Left colon (tissue), 2 donors: ENCODE results near the gene PWP1. TPM values are rescaled to one million over a fixed set of nuclear protein-coding genes. Genes with fewer than 3 reads are reported as not detected.
"Not testable (repeated sequence)": the region's sequence is repeated elsewhere in the genome, so short reads cannot be mapped to it uniquely, and the experiment has no call there.

Source experiments
- ATAC-seq: fragments of 200-7000 bp; cut with Tn5 transposase; one replicate; pipeline ENCODE4 v1.9.1; 2020; ENCODE audit warnings: mild to moderate bottlenecking, moderate library complexity
- DNase-seq, 2 donors: peaks; one replicate each; pipeline ENCODE4 v3.0.0-alpha.2; 2020
- intact Hi-C, 2 donors: fragments of 100-400 bp; cut with DNase I in 1 of 2; cut with micrococcal nuclease in 1 of 2; formaldehyde crosslinking; loops; one replicate each; pipeline versions ENCODE4 v1.11.2 to v1.14.0; 2022; cut with DNase I, micrococcal nuclease
- total RNA-seq, 2 donors: library from RNA; stranded (reverse); fragmentation: NEBNext Ultra II Directional; extraction: Animal tissue kit (Norgen Biotek cat#: 25700); gene quantifications; one replicate each; pipeline ENCODE4 v1.2.1, GENCODE V29; 2021
- donor health status: DM: no; HTN: no; CAD: no.
- donor health status: DM: yes; HTN: yes; CAD: no.

Gene PWP1
- total RNA-seq, 2 donors from 2014 or later = 19.1 to 20.6 TPM

- DNase-seq, ATAC-seq, intact Hi-C loops: not testable (repeated sequence)
These were observed 41.7 kb downstream of the PWP1 start for GRCh38 chr12:107727327-107727726.

GRCh38 chr12:107727742-107728141 lies 42.1 kb downstream of the PWP1 start:
- DNase-seq, ATAC-seq, intact Hi-C loops: not testable (repeated sequence)

GRCh38 chr12:107730618-107731341 lies 45.2 kb downstream of the PWP1 start:
- ATAC-seq (no peak), DNase-seq (no peak)
- intact Hi-C loops = no loop called here

GRCh38 chr12:107731366-107731765 lies 45.8 kb downstream of the PWP1 start:
- DNase-seq = no peak
- ATAC-seq = peak; percentile 9
- intact Hi-C loops = no loop called here

GRCh38 chr12:107732365-107732764 lies 46.8 kb downstream of the PWP1 start:
- DNase-seq = no peak
- intact Hi-C loops = no loop called here
- no peak for ATAC-seq

- ATAC-seq (no peak), DNase-seq (no peak)
- intact Hi-C loops = no loop called here
These were observed 48.5 kb downstream of the PWP1 start for GRCh38 chr12:107734139-107734538.

GRCh38 chr12:107735763-107736162 lies 50.2 kb downstream of the PWP1 start:
- intact Hi-C loops = no loop called here
- ATAC-seq = no peak
- no peak for DNase-seq

- no peak for DNase-seq
- ATAC-seq = peak; percentile 34
- intact Hi-C loops = no loop called here
These were observed 51.3 kb downstream of the PWP1 start for GRCh38 chr12:107736914-107737313.

GRCh38 chr12:107748472-107748871 lies 62.9 kb downstream of the PWP1 start:
- ATAC-seq (no peak), DNase-seq (no peak)
- intact Hi-C loops = no loop called here

- intact Hi-C loops = no loop called here
- no peak for DNase-seq
- no peak for ATAC-seq
These were observed 63.5 kb downstream of the PWP1 start for GRCh38 chr12:107749083-107749482.

GRCh38 chr12:107759410-107759809 lies 73.8 kb downstream of the PWP1 start:
- peak; percentile 78 for ATAC-seq
- intact Hi-C loops = no loop called here
- peak in 1 of 2 donors; percentile 55 for DNase-seq

- intact Hi-C loops = no loop called here
- ATAC-seq (peak; percentile 23), DNase-seq (peak; percentile 41 to 51)
These were observed 74.7 kb downstream of the PWP1 start for GRCh38 chr12:107760207-107760808.

GRCh38 chr12:107760809-107761501 lies 75.4 kb downstream of the PWP1 start, which contains the start of gene PRDM4:
PRDM4 (minus strand) TSS chr12:107761137; CDS start chr12:107760515, 622 bp downstream.
- intact Hi-C loops = no loop called here
- DNase-seq = peak; percentile 92
- ATAC-seq = peak; percentile 92

- DNase-seq (peak in 1 of 2 donors; percentile 30), ATAC-seq (no peak)
- intact Hi-C loops = no loop called here
These were observed 75.9 kb downstream of the PWP1 start for GRCh38 chr12:107761502-107761904.

Other genes starting within 250 kb of the PWP1 start
- gene PRDM4, start 75.3 kb downstream of the PWP1 start, total RNA-seq = 10 to 100 TPM; 32.3 to 38.4 TPM
- gene ASCL4, start 88.9 kb downstream of the PWP1 start, total RNA-seq = not detected